ENCODE results near the gene OGT. TPM values are rescaled to one million over a fixed set of nuclear protein-coding genes. Genes with fewer than 3 reads are reported as not detected.
"Not testable (repeated sequence)": the region's sequence is repeated elsewhere in the genome, so short reads cannot be mapped to it uniquely, and the experiment has no call there.

Gene OGT
- polyA plus RNA-seq, 1 donor: 321 TPM

- DNase-seq: no peak
Measured at GRCh38 chrX:71536285-71536684, 3.4 kb downstream of the OGT start.

DNA sequence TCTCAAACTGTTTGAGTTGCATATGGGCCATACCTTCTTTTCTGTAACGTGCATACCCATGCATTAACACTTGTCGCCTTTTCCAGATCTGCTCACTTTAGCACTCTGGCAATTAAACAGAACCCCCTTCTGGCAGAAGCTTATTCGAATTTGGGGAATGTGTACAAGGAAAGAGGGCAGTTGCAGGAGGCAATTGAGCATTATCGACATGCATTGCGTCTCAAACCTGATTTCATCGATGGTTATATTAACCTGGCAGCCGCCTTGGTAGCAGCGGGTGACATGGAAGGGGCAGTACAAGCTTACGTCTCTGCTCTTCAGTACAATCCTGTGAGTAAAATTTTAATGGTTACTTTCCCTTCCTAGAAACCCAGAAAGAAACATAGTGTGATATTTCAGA lies 4.8 kb downstream of the OGT start:
- no peak for DNase-seq

DNA sequence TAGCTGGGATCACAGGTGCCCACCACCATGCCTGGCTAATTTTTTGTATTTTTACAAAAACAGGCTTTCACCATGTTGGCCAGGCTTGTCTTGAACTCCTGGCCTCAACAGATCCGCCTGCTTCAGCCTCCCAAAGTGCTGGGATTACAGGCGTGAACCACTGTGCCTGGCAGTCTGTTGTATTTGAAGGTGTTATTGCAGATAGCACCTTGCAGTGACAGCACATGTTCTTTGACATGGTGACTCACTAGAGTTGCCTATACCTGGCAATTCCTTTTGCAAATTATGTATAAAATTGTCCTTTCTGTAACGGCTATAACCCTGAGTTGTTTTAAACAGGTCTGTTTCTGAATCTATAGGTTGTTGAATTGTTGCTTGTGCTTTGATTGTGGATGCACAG lies 7.9 kb downstream of the OGT start:
- DNase-seq: no peak

- DNase-seq: no peak
Measured at GRCh38 chrX:71541210-71542022, 8.5 kb downstream of the OGT start.

- DNase-seq: no peak
Measured at GRCh38 chrX:71542411-71542810, 9.5 kb downstream of the OGT start.

DNA sequence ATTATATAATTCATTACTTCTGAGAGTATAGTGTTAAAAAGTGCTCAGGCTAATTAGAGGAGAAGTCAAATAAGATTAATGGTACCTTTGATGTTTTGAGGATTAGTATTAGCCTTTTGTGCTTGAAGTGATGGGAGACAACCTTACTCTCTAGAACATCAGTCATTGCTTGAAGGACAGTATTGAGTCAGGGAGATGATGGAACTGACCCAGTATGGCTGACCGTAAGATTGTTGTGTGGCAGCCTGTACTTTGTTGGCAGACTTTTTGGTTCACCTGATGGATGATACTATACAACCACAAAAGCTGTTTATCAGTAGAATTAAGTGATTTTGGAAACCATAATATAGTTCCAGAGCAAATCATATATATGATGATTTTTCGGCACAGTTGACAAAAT lies 9.9 kb downstream of the OGT start:
- DNase-seq: no peak

DNA sequence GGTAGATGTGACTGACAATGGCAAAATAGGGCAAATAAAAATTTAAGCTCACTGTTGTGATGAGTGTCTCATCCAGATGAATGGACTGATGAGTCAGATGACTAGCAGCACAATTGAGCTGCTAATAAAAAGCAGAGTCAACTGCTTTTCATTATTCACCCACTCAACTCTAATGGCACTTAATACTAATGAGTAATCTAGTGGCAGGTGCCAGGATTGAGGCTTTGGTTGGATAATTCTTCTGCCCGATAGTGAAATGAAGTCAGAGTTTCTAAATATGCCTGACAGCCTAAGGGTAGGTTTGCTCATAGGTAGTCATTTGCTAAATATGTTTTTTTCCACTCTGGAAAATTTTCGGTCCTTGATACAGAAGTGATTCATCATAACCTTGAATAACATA lies 10.4 kb downstream of the OGT start:
- no peak for DNase-seq

- no peak for DNase-seq
Measured at GRCh38 chrX:71545364-71545763, 12.5 kb downstream of the OGT start.

DNA sequence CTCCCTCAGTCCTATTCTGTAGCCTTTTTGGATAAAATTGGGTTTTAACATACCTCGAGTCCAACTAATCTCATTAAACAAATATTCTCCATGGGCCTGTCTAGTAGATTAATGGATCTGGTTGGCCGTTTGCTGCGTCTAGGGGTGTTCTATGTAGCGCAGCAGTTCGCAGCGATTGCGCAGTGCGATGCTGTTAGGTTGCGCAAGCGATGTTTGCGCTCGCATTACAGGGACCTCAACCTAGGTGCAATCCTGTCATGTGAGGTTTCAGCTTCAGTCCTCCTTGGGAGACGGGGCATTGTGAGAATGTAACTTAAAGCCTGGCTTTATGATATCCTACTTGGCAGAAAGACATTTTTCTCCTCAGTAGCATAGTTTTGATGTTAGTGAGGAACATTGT lies 14.0 kb downstream of the OGT start:
- no peak for DNase-seq

GRCh38 chrX:71547339-71547738 lies 14.4 kb downstream of the OGT start:
- DNase-seq: no peak

DNA sequence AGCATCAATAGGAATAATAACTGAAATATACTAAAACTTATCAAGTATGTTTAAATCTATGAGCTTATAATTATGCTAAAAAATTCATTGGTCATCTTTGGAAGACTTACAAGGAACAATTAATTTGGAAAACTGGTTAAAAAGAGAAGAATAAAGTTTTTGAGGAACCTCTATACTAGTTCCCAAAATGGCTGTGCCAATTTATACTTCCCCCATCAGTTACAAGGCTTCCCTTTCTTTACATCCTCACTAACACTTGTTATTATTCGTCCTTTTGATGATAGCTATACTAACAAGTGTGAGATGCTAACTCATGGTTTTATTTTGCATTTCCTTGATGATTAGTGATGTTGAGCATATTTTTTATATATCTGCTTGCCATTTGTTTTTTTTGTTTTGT lies 17.1 kb downstream of the OGT start:
- no peak for DNase-seq

DNA sequence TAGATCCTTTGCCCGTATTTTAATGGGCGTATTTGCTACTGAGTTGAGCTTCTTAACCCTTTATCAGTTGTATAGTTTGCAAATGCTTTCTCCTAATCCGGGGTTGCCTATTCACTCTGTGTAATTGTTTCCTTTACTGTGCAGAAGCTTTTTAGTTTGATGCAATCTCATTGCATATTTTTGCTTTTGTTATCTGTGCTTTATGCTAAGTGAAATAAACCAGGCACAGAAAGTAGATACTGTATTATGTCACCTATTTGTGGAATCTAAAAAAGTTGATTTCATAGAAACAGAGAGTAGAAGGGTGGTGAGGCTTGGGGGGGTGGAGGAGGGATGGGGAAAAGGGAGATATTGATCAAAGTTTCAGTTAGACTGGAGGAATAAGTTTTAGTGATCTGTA lies 17.7 kb downstream of the OGT start:
- DNase-seq: no peak

- DNase-seq: no peak
Measured at GRCh38 chrX:71556036-71556435, 23.1 kb downstream of the OGT start.

- DNase-seq: no peak
Measured at GRCh38 chrX:71558920-71559319, 26.0 kb downstream of the OGT start.

- DNase-seq: not testable (repeated sequence)
Measured at GRCh38 chrX:71559773-71560172, 26.9 kb downstream of the OGT start.

DNA sequence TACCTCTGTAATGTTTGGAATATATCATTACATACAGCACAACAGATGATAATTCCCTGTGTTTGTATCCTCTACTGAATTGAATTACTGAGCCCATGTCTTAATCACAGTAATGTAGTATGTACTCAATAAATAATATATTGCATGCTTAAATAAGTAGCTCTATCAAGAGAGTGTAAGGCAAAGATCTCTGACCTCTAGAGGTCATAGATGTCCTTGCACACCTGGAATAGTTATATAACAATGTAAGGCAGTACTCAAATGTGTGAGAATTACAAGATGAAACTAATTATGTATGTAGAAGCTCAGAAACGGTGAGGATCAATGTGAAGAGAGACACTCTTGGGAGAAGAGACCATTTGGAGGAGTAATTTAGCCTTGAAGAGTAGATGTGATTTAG lies 31.0 kb downstream of the OGT start:
- no peak for DNase-seq

DNA sequence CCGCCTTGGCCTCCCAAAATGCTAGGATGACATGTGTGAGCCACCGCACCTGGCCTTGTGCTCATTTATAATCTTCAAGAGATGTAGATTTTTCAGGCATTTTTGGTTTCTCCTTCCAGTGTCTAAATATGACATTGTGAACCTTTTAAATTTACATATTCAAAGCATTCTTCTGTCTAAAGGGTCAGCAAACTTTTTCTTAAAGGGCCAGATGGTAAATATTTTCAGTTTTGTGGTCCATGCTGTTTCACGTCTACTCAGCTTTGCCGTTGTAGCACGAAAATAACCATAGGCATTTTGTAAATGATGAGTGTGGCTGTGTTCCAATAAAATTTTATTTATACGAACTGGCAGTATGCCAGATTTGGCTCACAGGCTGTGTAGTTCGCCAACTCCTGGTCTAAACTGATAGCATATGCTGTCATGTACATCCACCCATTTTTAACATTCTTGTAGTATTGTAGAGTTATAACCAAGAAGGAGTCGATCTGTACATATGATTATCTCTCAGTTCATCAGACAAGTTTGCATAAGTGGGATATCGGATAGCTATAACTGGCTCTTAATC lies 32.7 kb downstream of the OGT start:
- no peak for DNase-seq

DNA sequence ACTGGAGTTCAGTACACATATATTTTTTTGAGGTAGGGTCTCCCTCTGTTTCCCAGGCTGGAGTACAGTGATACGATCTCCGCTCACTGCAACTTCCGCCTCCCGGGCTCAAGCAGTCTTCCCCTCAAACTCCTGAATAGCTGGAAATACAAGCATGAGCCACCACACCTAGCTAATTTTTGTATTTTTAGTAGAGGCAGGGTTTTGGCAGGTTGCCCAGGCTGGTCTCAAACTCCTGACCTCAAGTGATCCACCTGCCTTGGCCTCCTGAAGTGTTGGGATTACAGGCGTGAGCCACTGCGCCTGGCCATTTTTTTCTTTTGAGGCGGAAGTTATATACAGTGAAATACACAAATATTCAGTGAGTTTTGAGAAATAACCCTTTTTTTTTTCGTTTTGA lies 38.5 kb downstream of the OGT start:
- DNase-seq: not testable (repeated sequence)

- DNase-seq: no peak
Measured at GRCh38 chrX:71573590-71573989, 40.7 kb downstream of the OGT start.

GRCh38 chrX:71577682-71578081 lies 44.8 kb downstream of the OGT start:
- DNase-seq: no peak

GRCh38 chrX:71578253-71579135 lies 45.6 kb downstream of the OGT start, which contains the start of gene GCNA:
TSS of gene GCNA (plus strand) at chrX:71578437. CDS start at chrX:71580822, 2,385 bp downstream.
- DNase-seq: no peak

GRCh38 chrX:71579136-71579989 lies 46.5 kb downstream of the OGT start:
- DNase-seq: no peak

Measured in left kidney (tissue), 2 donors.